GM23338 (cell line): ENCODE data around the gene CD2BP2.

Source experiments
- CREB1 ChIP-seq: fragments of 250-450 bp; sonication (Bioruptor Pico); IDR thresholded peaks from 2 replicates; pipeline ENCODE4 v1.5.0; 2020; ENCODE audit warnings: low read depth, mild to moderate bottlenecking, moderate library complexity
- EZH2 ChIP-seq: fragments of 200-600 bp; sonication (generic); IDR thresholded peaks from one replicate; pipeline ENCODE4 v1.8.0; 2017; ENCODE audit warnings: antibody characterized with exemption, mild to moderate bottlenecking, low read depth; ENCODE audit not compliant: unreplicated experiment
- EZH2phosphoT487 ChIP-seq: fragments of 200-600 bp; sonication (generic); IDR thresholded peaks from one replicate; pipeline ENCODE4 v1.8.1; 2018; ENCODE audit warnings: antibody characterized with exemption; ENCODE audit not compliant: unreplicated experiment
- JUNB ChIP-seq: IDR thresholded peaks from one replicate; pipeline ENCODE4 v1.6.1; 2016; ENCODE audit warnings: antibody characterized with exemption; ENCODE audit not compliant: unreplicated experiment
- NANOG ChIP-seq: IDR thresholded peaks from 2 replicates; pipeline ENCODE4 v1.6.1; 2016; ENCODE audit warnings: antibody characterized with exemption, borderline replicate concordance
- POLR2AphosphoS5 ChIP-seq: IDR thresholded peaks from 2 replicates; pipeline ENCODE4 v1.6.1; 2016; ENCODE audit warnings: antibody characterized with exemption, low read depth
- STAT1 ChIP-seq: IDR thresholded peaks from one replicate; pipeline ENCODE4 v1.6.1; 2016; ENCODE audit warnings: antibody characterized with exemption; ENCODE audit not compliant: unreplicated experiment
- ZNF114 ChIP-seq: fragments of 250-450 bp; sonication (Bioruptor Pico); IDR thresholded peaks from 2 replicates; pipeline ENCODE4 v1.5.0; 2020; ENCODE audit warnings: mild to moderate bottlenecking, moderate library complexity
- ZNF331 ChIP-seq: fragments of 250-450 bp; sonication (Bioruptor Pico); IDR thresholded peaks from 2 replicates; pipeline ENCODE4 v1.5.0; 2020; ENCODE audit warnings: low read depth, mild to moderate bottlenecking, moderate library complexity
- TF ChIP-seq, protein P1 (sequence below), 2 experiments: fragments of 200-600 bp in 1 of 2; sonication (generic) in 1 of 2; conservative IDR thresholded peaks; 2 replicates each; pipeline versions ENCODE4 v1.5.1 to v1.6.1; 2016 to 2017; ENCODE audit warnings: antibody characterized with exemption in 2 of 2, low read depth in 2 of 2, mild to moderate bottlenecking in 2 of 2, moderate library complexity in 1 of 2
- TF ChIP-seq, protein P2 (sequence below): fragments of 250-450 bp; sonication (Bioruptor Pico); IDR thresholded peaks from 2 replicates; pipeline ENCODE4 v1.5.0; 2020; ENCODE audit warnings: mild to moderate bottlenecking, moderate library complexity
- TF ChIP-seq, protein P3 (sequence below): IDR thresholded peaks from 2 replicates; pipeline ENCODE4 v1.6.1; 2016; ENCODE audit warnings: antibody characterized with exemption
- TF ChIP-seq, protein P4 (sequence below): IDR thresholded peaks from one replicate; pipeline ENCODE4 v1.6.1; 2018; ENCODE audit warnings: antibody characterized with exemption; ENCODE audit not compliant: unreplicated experiment

DNA sequence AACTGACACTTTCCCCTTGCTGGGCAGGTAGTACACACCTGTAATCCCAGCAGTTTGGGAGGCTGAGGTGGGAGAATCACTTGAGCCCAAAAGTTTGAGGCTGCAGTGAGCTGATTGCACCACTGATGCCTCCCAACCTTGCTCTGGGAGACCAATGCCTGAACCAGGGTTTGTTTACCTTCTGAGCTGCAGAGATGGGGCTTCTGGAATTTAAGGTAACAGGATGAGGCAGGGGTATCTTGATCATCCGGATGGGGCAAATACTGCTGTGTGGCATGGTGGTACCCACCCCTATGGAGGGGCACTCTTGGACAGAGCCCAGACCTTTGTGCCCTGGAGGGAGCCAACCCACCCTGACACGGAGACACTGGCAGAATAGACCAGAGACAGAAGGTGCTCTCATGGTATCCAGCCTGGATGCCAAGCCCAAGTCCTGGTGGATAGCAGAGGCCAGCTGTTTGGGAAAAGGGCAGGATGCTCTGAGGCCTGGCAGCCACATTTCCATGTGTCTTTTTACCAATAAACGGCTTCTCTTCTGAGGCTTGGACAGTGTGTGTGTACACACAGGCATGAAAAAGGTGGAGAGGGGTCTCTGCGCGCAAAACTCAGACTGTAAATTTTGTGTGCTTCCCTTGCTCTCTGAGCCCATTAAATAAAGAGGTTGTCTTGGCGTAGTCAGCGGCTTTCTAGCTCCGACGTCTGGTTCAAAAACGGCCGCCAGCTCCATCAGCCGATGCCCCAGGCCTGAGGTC lies 44.5 kb upstream of the CD2BP2 start:
- no peak for TF ChIP-seq ZNF331 (CRISPR knock-in tag)
- TF ChIP-seq, protein P1, sequence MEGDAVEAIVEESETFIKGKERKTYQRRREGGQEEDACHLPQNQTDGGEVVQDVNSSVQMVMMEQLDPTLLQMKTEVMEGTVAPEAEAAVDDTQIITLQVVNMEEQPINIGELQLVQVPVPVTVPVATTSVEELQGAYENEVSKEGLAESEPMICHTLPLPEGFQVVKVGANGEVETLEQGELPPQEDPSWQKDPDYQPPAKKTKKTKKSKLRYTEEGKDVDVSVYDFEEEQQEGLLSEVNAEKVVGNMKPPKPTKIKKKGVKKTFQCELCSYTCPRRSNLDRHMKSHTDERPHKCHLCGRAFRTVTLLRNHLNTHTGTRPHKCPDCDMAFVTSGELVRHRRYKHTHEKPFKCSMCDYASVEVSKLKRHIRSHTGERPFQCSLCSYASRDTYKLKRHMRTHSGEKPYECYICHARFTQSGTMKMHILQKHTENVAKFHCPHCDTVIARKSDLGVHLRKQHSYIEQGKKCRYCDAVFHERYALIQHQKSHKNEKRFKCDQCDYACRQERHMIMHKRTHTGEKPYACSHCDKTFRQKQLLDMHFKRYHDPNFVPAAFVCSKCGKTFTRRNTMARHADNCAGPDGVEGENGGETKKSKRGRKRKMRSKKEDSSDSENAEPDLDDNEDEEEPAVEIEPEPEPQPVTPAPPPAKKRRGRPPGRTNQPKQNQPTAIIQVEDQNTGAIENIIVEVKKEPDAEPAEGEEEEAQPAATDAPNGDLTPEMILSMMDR (conservative IDR thresholded peaks at IDR 0.05; ENCODE audit: low read depth in 2 of 2) = no peak
- TF ChIP-seq EZH2 = no peak
- TF ChIP-seq EZH2phosphoT487 = no peak
- TF ChIP-seq POLR2AphosphoS5 = no peak
- TF ChIP-seq, protein P2, sequence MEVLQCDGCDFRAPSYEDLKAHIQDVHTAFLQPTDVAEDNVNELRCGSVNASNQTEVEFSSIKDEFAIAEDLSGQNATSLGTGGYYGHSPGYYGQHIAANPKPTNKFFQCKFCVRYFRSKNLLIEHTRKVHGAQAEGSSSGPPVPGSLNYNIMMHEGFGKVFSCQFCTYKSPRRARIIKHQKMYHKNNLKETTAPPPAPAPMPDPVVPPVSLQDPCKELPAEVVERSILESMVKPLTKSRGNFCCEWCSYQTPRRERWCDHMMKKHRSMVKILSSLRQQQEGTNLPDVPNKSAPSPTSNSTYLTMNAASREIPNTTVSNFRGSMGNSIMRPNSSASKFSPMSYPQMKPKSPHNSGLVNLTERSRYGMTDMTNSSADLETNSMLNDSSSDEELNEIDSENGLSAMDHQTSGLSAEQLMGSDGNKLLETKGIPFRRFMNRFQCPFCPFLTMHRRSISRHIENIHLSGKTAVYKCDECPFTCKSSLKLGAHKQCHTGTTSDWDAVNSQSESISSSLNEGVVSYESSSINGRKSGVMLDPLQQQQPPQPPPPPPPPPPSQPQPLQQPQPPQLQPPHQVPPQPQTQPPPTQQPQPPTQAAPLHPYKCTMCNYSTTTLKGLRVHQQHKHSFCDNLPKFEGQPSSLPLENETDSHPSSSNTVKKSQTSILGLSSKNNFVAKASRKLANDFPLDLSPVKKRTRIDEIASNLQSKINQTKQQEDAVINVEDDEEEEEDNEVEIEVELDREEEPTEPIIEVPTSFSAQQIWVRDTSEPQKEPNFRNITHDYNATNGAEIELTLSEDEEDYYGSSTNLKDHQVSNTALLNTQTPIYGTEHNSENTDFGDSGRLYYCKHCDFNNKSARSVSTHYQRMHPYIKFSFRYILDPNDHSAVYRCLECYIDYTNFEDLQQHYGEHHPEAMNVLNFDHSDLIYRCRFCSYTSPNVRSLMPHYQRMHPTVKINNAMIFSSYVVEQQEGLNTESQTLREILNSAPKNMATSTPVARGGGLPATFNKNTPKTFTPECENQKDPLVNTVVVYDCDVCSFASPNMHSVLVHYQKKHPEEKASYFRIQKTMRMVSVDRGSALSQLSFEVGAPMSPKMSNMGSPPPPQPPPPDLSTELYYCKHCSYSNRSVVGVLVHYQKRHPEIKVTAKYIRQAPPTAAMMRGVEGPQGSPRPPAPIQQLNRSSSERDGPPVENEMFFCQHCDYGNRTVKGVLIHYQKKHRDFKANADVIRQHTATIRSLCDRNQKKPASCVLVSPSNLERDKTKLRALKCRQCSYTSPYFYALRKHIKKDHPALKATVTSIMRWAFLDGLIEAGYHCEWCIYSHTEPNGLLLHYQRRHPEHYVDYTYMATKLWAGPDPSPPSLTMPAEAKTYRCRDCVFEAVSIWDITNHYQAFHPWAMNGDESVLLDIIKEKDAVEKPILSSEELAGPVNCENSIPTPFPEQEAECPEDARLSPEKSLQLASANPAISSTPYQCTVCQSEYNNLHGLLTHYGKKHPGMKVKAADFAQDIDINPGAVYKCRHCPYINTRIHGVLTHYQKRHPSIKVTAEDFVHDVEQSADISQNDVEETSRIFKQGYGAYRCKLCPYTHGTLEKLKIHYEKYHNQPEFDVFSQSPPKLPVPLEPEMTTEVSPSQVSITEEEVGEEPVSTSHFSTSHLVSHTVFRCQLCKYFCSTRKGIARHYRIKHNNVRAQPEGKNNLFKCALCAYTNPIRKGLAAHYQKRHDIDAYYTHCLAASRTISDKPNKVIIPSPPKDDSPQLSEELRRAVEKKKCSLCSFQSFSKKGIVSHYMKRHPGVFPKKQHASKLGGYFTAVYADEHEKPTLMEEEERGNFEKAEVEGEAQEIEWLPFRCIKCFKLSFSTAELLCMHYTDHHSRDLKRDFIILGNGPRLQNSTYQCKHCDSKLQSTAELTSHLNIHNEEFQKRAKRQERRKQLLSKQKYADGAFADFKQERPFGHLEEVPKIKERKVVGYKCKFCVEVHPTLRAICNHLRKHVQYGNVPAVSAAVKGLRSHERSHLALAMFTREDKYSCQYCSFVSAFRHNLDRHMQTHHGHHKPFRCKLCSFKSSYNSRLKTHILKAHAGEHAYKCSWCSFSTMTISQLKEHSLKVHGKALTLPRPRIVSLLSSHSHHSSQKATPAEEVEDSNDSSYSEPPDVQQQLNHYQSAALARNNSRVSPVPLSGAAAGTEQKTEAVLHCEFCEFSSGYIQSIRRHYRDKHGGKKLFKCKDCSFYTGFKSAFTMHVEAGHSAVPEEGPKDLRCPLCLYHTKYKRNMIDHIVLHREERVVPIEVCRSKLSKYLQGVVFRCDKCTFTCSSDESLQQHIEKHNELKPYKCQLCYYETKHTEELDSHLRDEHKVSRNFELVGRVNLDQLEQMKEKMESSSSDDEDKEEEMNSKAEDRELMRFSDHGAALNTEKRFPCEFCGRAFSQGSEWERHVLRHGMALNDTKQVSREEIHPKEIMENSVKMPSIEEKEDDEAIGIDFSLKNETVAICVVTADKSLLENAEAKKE (CRISPR knock-in tag) = no peak
- no peak for TF ChIP-seq CREB1 (CRISPR knock-in tag)
- TF ChIP-seq JUNB = no peak
- TF ChIP-seq, protein P3, sequence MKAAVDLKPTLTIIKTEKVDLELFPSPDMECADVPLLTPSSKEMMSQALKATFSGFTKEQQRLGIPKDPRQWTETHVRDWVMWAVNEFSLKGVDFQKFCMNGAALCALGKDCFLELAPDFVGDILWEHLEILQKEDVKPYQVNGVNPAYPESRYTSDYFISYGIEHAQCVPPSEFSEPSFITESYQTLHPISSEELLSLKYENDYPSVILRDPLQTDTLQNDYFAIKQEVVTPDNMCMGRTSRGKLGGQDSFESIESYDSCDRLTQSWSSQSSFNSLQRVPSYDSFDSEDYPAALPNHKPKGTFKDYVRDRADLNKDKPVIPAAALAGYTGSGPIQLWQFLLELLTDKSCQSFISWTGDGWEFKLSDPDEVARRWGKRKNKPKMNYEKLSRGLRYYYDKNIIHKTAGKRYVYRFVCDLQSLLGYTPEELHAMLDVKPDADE = no peak
- no peak for TF ChIP-seq STAT1
- TF ChIP-seq NANOG = no peak
- TF ChIP-seq, protein P4, sequence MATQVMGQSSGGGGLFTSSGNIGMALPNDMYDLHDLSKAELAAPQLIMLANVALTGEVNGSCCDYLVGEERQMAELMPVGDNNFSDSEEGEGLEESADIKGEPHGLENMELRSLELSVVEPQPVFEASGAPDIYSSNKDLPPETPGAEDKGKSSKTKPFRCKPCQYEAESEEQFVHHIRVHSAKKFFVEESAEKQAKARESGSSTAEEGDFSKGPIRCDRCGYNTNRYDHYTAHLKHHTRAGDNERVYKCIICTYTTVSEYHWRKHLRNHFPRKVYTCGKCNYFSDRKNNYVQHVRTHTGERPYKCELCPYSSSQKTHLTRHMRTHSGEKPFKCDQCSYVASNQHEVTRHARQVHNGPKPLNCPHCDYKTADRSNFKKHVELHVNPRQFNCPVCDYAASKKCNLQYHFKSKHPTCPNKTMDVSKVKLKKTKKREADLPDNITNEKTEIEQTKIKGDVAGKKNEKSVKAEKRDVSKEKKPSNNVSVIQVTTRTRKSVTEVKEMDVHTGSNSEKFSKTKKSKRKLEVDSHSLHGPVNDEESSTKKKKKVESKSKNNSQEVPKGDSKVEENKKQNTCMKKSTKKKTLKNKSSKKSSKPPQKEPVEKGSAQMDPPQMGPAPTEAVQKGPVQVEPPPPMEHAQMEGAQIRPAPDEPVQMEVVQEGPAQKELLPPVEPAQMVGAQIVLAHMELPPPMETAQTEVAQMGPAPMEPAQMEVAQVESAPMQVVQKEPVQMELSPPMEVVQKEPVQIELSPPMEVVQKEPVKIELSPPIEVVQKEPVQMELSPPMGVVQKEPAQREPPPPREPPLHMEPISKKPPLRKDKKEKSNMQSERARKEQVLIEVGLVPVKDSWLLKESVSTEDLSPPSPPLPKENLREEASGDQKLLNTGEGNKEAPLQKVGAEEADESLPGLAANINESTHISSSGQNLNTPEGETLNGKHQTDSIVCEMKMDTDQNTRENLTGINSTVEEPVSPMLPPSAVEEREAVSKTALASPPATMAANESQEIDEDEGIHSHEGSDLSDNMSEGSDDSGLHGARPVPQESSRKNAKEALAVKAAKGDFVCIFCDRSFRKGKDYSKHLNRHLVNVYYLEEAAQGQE = no peak
- TF ChIP-seq ZNF114 = no peak
